T-helper 1 cell treated with Interleukin-12 subunit alpha and Interleukin-12 subunit beta and Interleukin-4 antibody, amounts not matched to agents 30 μg/mL and 1 μg/mL, for 36 hours (primary cell): ENCODE measurements around the gene PPP1R14C.

ENCODE experiments used
- H3K27ac Mint-ChIP-seq: one replicate; pipeline ENCODE4 v1.8.0; 2021; ENCODE audit warnings: mild to moderate bottlenecking, mixed read lengths
- H3K27me3 Mint-ChIP-seq: one replicate; pipeline ENCODE4 v1.8.0; 2021; ENCODE audit warnings: low read depth, mixed read lengths
- H3K36me3 Mint-ChIP-seq: one replicate; pipeline ENCODE4 v1.8.0; 2021; ENCODE audit warnings: low read depth, mixed read lengths
- H3K4me1 Mint-ChIP-seq: one replicate; pipeline ENCODE4 v1.8.0; 2021; ENCODE audit warnings: low read depth, mixed read lengths
- H3K4me3 Mint-ChIP-seq: one replicate; pipeline ENCODE4 v1.8.0; 2021; ENCODE audit warnings: mild to moderate bottlenecking, moderate library complexity, mixed read lengths
- H3K9me3 Mint-ChIP-seq: one replicate; pipeline ENCODE4 v1.8.0; 2021; ENCODE audit warnings: mixed read lengths

The PPP1R14C gene

DNA sequence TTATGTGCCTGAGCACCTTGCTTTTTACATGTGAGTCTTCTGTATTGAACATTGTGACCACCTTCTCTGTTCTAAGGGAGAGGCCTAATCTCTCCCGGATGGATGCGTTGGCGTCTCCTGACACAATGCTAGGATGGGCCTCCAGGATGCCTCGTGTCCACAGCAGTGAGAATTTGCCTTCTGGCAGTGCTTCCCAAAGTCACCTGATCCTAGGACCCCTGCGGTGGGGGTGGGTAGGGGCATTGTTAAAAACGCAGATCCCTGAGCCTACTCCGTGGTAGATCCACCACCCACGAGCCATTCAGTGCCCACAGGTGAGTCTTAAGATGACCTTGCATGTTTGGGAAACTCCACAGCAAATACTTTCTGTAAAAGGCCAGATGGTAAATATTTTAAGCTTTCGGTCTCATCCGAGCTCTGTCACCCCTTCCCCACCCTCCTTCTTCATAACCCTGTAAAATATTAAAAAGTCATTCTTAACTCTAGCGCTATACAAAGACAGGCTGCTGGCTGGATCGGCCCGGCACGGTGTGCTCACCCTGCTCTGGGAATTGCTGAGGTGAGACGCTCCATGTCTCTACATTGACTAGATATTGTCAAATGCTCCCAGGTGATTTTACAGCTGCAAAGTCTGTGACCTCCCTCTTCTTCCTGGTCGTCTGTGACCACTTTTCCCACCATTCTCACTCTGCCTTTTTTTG, 119.3 kb downstream of the PPP1R14C start:
- H3K4me3 Mint-ChIP-seq, result no peak overlapping the region
- H3K4me1 Mint-ChIP-seq, result peaks cover 2% of the 10 kb centered on the region
- H3K27ac Mint-ChIP-seq, result no peak overlapping the region
- peaks cover 4% of the 10 kb centered on the region for H3K36me3 Mint-ChIP-seq
- H3K9me3 Mint-ChIP-seq, result peaks cover 9% of the 10 kb centered on the region
- H3K27me3 Mint-ChIP-seq, result peaks cover 7% of the 10 kb centered on the region

GRCh38 chr6:150263765-150264404, 121.0 kb downstream of the PPP1R14C start:
- Mint-ChIP-seq H3K27me3 (peaks cover 7% of the 10 kb centered on the region), H3K4me3 (no peak overlapping the region)

DNA sequence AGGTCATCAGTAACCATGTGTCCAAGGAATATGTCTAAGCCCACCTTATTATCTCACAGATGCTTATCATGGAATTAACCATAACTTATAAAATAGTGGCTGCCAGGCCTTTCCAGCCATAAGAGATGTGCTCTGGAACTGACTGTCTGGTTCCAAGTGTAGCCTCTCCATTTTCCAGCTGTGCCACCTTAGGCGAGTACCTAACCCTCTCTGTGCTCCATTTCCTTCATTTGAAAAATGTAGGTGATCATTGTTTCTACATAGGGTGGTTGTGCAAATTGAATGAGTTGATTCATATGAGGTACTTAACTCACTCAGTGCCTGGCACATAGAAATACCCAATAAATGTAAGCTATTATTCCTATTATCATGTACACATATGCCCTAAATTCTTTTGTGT, 123.5 kb downstream of the PPP1R14C start:
- no peak overlapping the region for H3K27ac Mint-ChIP-seq

More at GRCh38 chr6:150263765-150264404, 121.0 kb downstream of the PPP1R14C start:
- Mint-ChIP-seq H3K27ac (no peak overlapping the region), H3K9me3 (peaks cover 9% of the 10 kb centered on the region), H3K36me3 (peaks cover 2% of the 10 kb centered on the region), H3K4me1 (no peaks in the 10 kb centered on the region)

DNA sequence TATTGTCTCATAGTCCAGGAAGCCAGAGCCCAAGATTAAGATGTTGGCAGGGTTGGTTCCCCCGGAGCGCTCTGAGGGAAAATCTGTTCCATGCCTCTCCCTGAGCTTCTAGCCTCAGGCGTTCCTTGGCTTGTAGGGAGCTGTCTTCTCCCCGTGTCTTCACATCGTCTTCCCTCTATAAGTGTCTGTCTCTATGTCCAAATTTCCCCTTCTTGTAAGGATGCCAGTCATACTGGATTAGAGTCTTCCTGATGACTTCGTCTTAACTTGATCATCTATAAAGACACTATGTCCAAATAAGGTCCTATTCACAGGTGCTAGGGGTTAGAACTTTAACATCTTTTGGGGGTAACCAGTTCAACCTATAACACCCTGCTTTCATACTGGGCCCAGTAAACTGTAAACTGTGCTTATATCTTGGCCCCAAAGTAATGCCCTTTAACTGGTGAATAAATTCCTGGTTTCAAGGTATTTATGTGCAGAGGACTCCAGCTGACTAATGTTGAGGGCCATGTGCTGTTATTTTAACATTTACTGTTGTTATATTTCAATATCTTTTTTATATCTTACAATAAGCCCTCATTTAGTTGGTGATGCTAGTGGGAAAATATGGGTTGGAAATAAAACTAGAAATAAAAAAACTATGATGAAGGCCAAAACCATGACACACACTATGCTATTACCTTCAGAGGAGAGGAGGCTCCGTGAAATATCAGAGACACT, 124.3 kb downstream of the PPP1R14C start:
- peaks cover 2% of the 10 kb centered on the region for H3K36me3 Mint-ChIP-seq
- H3K4me3 Mint-ChIP-seq, result no peak overlapping the region
- no peaks in the 10 kb centered on the region for H3K4me1 Mint-ChIP-seq
- H3K9me3 Mint-ChIP-seq, result peaks cover 6% of the 10 kb centered on the region
- H3K27me3 Mint-ChIP-seq, result peaks cover 13% of the 10 kb centered on the region
- no peak overlapping the region for H3K27ac Mint-ChIP-seq

More for the DNA sequence above, 123.5 kb downstream of the PPP1R14C start:
- Mint-ChIP-seq H3K27me3 (peaks cover 13% of the 10 kb centered on the region), H3K9me3 (peaks cover 9% of the 10 kb centered on the region), H3K4me3 (no peak overlapping the region), H3K4me1 (no peaks in the 10 kb centered on the region), H3K36me3 (peaks cover 2% of the 10 kb centered on the region)

DNA sequence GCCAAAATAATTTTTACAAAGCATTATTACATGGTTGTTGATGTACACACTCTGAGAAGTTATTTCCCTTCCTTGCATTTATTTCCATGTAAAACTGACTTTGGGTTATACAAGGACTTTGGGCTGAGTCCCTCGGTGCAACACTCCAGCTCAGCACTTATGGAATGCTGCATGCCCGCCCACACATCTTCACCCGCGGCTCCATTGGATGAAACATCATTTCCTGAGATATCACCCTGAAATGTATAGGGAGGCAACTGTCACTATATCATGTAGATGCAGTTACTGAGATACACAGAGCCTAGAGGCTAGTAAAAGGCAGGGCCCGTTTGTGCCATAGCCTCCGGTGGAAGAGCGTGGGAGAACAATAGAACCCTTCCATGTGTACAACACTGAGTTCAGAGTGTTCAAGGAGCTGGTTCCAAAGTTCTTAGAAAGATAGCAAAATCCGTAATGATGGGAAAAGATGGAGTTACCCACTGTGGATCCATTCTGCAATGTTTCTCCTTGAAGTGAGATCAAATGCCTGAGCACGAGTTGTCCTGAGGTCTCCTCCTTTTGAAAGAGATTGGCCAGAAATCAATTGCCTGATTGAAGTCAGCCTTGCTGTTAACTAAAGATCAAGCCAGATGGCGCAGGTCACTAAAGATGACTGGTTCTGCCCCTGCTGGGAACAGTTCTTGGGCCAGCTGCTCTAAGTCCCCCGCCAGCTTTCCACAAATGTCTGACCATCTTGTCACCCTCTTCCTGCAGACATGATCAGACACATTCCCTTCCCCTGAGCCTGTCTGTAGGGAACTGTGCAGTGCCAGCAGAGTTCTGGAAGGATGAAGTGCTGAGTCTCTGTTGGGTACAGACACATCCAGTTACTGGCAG, 125.1 kb downstream of the PPP1R14C start:
- Mint-ChIP-seq H3K4me1 (no peaks in the 10 kb centered on the region), H3K27me3 (peaks cover 10% of the 10 kb centered on the region), H3K36me3 (no peaks in the 10 kb centered on the region), H3K27ac (no peak overlapping the region), H3K4me3 (no peak overlapping the region), H3K9me3 (no peaks in the 10 kb centered on the region)

GRCh38 chr6:150269130-150269856, 126.4 kb downstream of the PPP1R14C start:
- H3K27ac Mint-ChIP-seq, result no peak overlapping the region
- no peaks in the 10 kb centered on the region for H3K9me3 Mint-ChIP-seq
- H3K27me3 Mint-ChIP-seq, result peaks cover 10% of the 10 kb centered on the region
- no peak overlapping the region for H3K4me3 Mint-ChIP-seq
- no peaks in the 10 kb centered on the region for H3K36me3 Mint-ChIP-seq
- H3K4me1 Mint-ChIP-seq, result no peaks in the 10 kb centered on the region

DNA sequence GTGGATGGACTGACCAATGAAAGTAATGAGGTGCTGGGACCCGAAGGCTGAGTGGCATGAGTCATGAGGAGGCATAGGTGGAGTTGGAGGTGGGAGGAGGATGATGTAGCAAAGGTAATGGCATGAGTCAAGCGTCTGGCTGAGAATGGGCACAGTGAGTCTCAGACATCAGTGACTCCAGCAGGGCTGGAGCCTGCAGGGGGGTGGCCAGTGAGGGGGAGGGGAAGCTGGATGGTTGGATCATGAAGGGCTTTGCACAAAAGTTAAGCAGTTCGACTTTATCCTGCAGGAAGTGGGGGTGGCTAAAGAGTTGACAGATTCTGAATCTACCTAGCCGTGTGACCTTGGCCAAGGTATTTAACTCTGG, 127.0 kb downstream of the PPP1R14C start:
- H3K27me3 Mint-ChIP-seq, result peaks cover 10% of the 10 kb centered on the region
- H3K36me3 Mint-ChIP-seq, result no peaks in the 10 kb centered on the region
- H3K4me3 Mint-ChIP-seq, result no peak overlapping the region
- no peaks in the 10 kb centered on the region for H3K9me3 Mint-ChIP-seq
- H3K27ac Mint-ChIP-seq, result no peak overlapping the region
- no peaks in the 10 kb centered on the region for H3K4me1 Mint-ChIP-seq

DNA sequence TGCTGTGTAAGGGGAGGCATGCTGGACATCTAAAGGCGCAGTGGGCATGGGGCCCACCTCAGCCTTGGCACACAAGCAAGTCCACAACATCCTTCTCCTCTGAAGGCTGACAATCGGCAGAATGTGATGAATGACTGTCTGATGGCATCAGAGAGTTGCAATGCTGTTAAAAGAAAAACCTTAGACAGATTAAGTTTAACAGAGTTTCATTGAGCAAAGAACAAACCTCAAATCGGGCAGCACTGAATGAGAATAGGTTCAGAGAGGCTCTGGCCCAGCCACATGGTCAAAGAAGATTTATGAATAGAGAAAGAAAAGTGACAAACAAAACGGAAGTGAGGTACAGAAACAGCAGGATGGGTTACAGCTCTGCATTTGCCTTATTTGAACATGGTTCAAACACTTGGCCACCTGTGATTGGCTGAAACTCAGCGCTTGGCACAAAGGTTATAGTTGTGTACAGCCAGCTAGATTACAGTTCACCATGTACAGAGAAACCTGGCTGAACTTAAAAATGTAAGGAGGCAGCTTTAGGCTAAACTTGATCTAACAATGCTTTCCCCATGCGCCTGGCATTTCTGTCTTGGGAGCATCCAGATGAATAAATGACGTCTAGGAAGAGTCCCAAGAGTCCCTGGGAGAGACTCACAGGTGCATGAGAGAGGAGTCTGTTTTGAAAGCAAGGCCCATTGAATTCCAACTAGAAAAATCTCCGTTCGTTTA, 127.6 kb downstream of the PPP1R14C start:
- Mint-ChIP-seq H3K36me3 (no peaks in the 10 kb centered on the region), H3K4me1 (no peaks in the 10 kb centered on the region), H3K27me3 (peaks cover 10% of the 10 kb centered on the region), H3K27ac (no peak overlapping the region), H3K9me3 (no peaks in the 10 kb centered on the region), H3K4me3 (no peak overlapping the region)

DNA sequence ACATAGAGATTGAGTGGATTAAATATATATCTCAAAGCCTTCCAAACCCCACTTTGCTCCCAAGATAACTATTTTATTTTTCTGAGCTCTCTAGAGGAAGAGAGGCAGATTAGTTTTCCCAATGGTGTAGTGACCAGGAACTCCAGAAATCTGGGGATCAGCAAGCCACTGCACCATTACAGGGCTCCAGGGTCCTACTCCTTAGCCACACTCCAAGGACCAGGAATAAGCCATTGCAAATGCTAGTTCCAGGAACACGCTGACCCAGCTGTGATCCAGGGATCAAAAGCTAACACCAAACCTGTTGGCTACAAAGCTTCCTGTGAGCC, 128.3 kb downstream of the PPP1R14C start:
- Mint-ChIP-seq H3K27ac (no peak overlapping the region), H3K36me3 (no peaks in the 10 kb centered on the region), H3K4me3 (no peak overlapping the region), H3K4me1 (no peaks in the 10 kb centered on the region), H3K27me3 (peaks cover 10% of the 10 kb centered on the region), H3K9me3 (no peaks in the 10 kb centered on the region)

- no peaks in the 10 kb centered on the region for H3K9me3 Mint-ChIP-seq
- no peaks in the 10 kb centered on the region for H3K36me3 Mint-ChIP-seq
- no peaks in the 10 kb centered on the region for H3K4me1 Mint-ChIP-seq
- H3K4me3 Mint-ChIP-seq, result no peak overlapping the region
- peaks cover 10% of the 10 kb centered on the region for H3K27me3 Mint-ChIP-seq
- H3K27ac Mint-ChIP-seq, result no peak overlapping the region
Observed at GRCh38 chr6:150271501-150272263, 128.8 kb downstream of the PPP1R14C start.

- Mint-ChIP-seq H3K4me3 (no peak overlapping the region), H3K27me3 (peaks cover 10% of the 10 kb centered on the region), H3K9me3 (no peaks in the 10 kb centered on the region), H3K36me3 (no peaks in the 10 kb centered on the region), H3K27ac (no peak overlapping the region), H3K4me1 (no peaks in the 10 kb centered on the region)
Observed at GRCh38 chr6:150272264-150272975, 129.6 kb downstream of the PPP1R14C start.

DNA sequence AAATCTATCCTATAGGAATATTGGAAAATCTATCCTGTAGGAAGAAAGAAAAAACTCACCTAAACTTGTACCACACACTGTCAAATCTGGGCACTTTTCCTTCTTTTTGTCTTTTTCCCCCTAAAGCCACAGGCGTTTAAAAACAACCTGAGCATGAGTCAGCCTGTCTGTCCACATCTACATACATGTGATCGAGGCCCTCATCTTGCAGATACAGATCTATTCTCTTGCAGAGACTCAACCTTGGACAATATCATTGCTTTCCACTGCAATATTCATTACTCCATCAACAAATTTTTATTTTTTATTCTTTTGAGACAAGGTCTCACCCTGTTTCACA, 130.1 kb downstream of the PPP1R14C start:
- no peak overlapping the region for H3K4me3 Mint-ChIP-seq
- H3K36me3 Mint-ChIP-seq, result no peaks in the 10 kb centered on the region
- no peaks in the 10 kb centered on the region for H3K4me1 Mint-ChIP-seq
- H3K27me3 Mint-ChIP-seq, result peaks cover 10% of the 10 kb centered on the region
- no peaks in the 10 kb centered on the region for H3K9me3 Mint-ChIP-seq
- no peak overlapping the region for H3K27ac Mint-ChIP-seq
